K562 (cell line): ENCODE data around the gene ELAC2. TPM values are rescaled to one million over a fixed set of nuclear protein-coding genes. Genes with fewer than 3 reads are reported as not detected.

Source experiments
- CHD2 ChIP-seq: IDR thresholded peaks from 2 replicates; pipeline ENCODE4 v1.6.1; 2011; ENCODE audit warnings: low read depth, low read length
- COPS2 ChIP-seq: fragments of 450-650 bp; conservative IDR thresholded peaks from 2 replicates; pipeline ENCODE4 v1.6.1; 2016; ENCODE audit warnings: mild to moderate bottlenecking, moderate library complexity
- CREM ChIP-seq: IDR thresholded peaks from 2 replicates; pipeline ENCODE4 v1.6.1; 2014; ENCODE audit warnings: antibody characterized with exemption, low read depth
- FOXJ2 ChIP-seq: fragments of 200-800 bp; sonication (Bioruptor generic); IDR thresholded peaks from 2 replicates; pipeline ENCODE4 v1.6.1; 2016; ENCODE audit warnings: missing genetic modification characterization, missing compliant biosample characterization
- polyA plus RNA-seq, 8 experiments: library from polyadenylated mRNA; depleted of rRNA in 4 of 8; stranded (reverse) in 5 of 8; unstranded in 3 of 8; fragments of >200 nt; fragmentation: Nextera tagmentation in 2 of 8; fragmentation: Illumina TruSeq in 1 of 8; extraction: Ambion mirVana in 2 of 8; extraction: Trizol in 1 of 8; gene quantifications; 2 replicates each; pipeline versions ENCODE4 v1.2.1 to v1.2.3, GENCODE V29; 2011 to 2014; ENCODE audit warnings: inconsistent platforms in 1 of 8, missing spikeins in 1 of 8
- total RNA-seq, 7 experiments: library from RNA; depleted of rRNA in 6 of 7; stranded (reverse); fragments of >200 nt in 6 of 7; fragmentation: Illumina TruSeq in 2 of 7; extraction: Trizol in 2 of 7; gene quantifications; 2 replicates each; pipeline versions ENCODE4 v1.2.1 to v1.2.3, GENCODE V29; 2011 to 2021; ENCODE audit warnings: low replicate concordance in 1 of 7
- TF ChIP-seq, protein P1 (sequence below): fragments of 250-450 bp; sonication (Bioruptor Pico); IDR thresholded peaks from 2 replicates; pipeline ENCODE4 v1.5.0; 2020; ENCODE audit warnings: mild to moderate bottlenecking
- TF ChIP-seq, protein P2 (sequence below): fragments of 250-450 bp; sonication (Bioruptor Pico); IDR thresholded peaks from 2 replicates; pipeline ENCODE4 v1.4.0; 2020
- TF ChIP-seq, protein P3 (sequence below): IDR thresholded peaks from 2 replicates; pipeline ENCODE4 v1.6.1; 2014; ENCODE audit warnings: antibody characterized with exemption

Gene ELAC2
- total and polyA plus RNA-seq, 9 of the 15 experiments (the other 6 are each of a cell fraction or from before 2014, with no cell fraction given): 4.5 to 129 (median 70.6) TPM

GRCh38 chr17:13047011-13047606 lies 29.3 kb upstream of the ELAC2 start (continued):
- TF ChIP-seq, protein P1, sequence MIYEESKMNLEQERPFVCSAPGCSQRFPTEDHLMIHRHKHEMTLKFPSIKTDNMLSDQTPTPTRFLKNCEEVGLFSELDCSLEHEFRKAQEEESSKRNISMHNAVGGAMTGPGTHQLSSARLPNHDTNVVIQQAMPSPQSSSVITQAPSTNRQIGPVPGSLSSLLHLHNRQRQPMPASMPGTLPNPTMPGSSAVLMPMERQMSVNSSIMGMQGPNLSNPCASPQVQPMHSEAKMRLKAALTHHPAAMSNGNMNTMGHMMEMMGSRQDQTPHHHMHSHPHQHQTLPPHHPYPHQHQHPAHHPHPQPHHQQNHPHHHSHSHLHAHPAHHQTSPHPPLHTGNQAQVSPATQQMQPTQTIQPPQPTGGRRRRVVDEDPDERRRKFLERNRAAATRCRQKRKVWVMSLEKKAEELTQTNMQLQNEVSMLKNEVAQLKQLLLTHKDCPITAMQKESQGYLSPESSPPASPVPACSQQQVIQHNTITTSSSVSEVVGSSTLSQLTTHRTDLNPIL: no peak
- TF ChIP-seq CHD2: no peak
- no peak for TF ChIP-seq FOXJ2 (tag)
- TF ChIP-seq CREM: no peak
- TF ChIP-seq, protein P2, sequence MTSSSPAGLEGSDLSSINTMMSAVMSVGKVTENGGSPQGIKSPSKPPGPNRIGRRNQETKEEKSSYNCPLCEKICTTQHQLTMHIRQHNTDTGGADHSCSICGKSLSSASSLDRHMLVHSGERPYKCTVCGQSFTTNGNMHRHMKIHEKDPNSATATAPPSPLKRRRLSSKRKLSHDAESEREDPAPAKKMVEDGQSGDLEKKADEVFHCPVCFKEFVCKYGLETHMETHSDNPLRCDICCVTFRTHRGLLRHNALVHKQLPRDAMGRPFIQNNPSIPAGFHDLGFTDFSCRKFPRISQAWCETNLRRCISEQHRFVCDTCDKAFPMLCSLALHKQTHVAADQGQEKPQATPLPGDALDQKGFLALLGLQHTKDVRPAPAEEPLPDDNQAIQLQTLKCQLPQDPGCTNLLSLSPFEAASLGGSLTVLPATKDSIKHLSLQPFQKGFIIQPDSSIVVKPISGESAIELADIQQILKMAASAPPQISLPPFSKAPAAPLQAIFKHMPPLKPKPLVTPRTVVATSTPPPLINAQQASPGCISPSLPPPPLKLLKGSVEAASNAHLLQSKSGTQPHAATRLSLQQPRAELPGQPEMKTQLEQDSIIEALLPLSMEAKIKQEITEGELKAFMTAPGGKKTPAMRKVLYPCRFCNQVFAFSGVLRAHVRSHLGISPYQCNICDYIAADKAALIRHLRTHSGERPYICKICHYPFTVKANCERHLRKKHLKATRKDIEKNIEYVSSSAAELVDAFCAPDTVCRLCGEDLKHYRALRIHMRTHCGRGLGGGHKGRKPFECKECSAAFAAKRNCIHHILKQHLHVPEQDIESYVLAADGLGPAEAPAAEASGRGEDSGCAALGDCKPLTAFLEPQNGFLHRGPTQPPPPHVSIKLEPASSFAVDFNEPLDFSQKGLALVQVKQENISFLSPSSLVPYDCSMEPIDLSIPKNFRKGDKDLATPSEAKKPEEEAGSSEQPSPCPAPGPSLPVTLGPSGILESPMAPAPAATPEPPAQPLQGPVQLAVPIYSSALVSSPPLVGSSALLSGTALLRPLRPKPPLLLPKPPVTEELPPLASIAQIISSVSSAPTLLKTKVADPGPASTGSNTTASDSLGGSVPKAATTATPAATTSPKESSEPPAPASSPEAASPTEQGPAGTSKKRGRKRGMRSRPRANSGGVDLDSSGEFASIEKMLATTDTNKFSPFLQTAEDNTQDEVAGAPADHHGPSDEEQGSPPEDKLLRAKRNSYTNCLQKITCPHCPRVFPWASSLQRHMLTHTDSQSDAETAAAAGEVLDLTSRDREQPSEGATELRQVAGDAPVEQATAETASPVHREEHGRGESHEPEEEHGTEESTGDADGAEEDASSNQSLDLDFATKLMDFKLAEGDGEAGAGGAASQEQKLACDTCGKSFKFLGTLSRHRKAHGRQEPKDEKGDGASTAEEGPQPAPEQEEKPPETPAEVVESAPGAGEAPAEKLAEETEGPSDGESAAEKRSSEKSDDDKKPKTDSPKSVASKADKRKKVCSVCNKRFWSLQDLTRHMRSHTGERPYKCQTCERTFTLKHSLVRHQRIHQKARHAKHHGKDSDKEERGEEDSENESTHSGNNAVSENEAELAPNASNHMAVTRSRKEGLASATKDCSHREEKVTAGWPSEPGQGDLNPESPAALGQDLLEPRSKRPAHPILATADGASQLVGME (CRISPR knock-in tag): no peak
- TF ChIP-seq, protein P3, sequence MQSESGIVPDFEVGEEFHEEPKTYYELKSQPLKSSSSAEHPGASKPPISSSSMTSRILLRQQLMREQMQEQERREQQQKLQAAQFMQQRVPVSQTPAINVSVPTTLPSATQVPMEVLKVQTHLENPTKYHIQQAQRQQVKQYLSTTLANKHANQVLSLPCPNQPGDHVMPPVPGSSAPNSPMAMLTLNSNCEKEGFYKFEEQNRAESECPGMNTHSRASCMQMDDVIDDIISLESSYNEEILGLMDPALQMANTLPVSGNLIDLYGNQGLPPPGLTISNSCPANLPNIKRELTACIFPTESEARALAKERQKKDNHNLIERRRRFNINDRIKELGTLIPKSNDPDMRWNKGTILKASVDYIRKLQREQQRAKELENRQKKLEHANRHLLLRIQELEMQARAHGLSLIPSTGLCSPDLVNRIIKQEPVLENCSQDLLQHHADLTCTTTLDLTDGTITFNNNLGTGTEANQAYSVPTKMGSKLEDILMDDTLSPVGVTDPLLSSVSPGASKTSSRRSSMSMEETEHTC: no peak
- no peak for TF ChIP-seq COPS2
